DND-41 (cell line): ENCODE data around the gene ACER3.

Experiments
- ATAC-seq: fragments of 200-7000 bp; cut with Tn5 transposase; 3 replicates; pipeline ENCODE4 v1.9.1; 2021; ENCODE audit warnings: low read depth; ENCODE audit not compliant: insufficient read depth
- DNase-seq: peaks from one replicate; pipeline ENCODE4 v3.0.0-alpha.2; 2020
- H2AFZ ChIP-seq: 2 replicates; pipeline ENCODE4 v1.6.0; 2012; ENCODE audit warnings: low read depth, low read length
- H3K27ac ChIP-seq: 2 replicates; pipeline ENCODE4 v1.5.1; 2012; ENCODE audit warnings: low read length, inconsistent platforms
- H3K27me3 ChIP-seq: fragments of 200-600 bp; sonication (generic); 2 replicates; pipeline ENCODE4 v1.6.0; 2012; ENCODE audit warnings: low read length, mild to moderate bottlenecking, inconsistent platforms; ENCODE audit not compliant: insufficient read depth, poor library complexity
- H3K36me3 ChIP-seq: 2 replicates; pipeline ENCODE4 v1.5.1; 2012; ENCODE audit warnings: low read length, inconsistent platforms; ENCODE audit not compliant: insufficient read depth
- H3K4me1 ChIP-seq: 2 replicates; pipeline ENCODE4 v1.5.1; 2012; ENCODE audit warnings: mild to moderate bottlenecking, low read length; ENCODE audit not compliant: insufficient read depth
- H3K4me2 ChIP-seq: 2 replicates; pipeline ENCODE4 v1.6.0; 2012; ENCODE audit warnings: mild to moderate bottlenecking, moderate library complexity, low read length, inconsistent platforms; ENCODE audit not compliant: insufficient read depth
- H3K4me3 ChIP-seq, 2 experiments: fragments of 200-600 bp in 1 of 2; shearing (Covaris generic) in 1 of 2; 2 replicates each; pipeline ENCODE4 v1.5.1; 2012 to 2016; ENCODE audit warnings: inconsistent platforms in 2 of 2, low read length in 2 of 2, mild to moderate bottlenecking in 2 of 2, low read depth in 1 of 2, moderate library complexity in 1 of 2
- H3K79me2 ChIP-seq: 2 replicates; pipeline ENCODE4 v1.6.0; 2012; ENCODE audit warnings: low read length, inconsistent platforms; ENCODE audit not compliant: insufficient read depth
- H3K9ac ChIP-seq: 2 replicates; pipeline ENCODE4 v1.6.0; 2012; ENCODE audit warnings: low read depth, mild to moderate bottlenecking, inconsistent platforms, low read length, moderate library complexity
- H3K9me3 ChIP-seq: 2 replicates; pipeline ENCODE4 v1.5.1; 2012; ENCODE audit warnings: low read length, moderate library complexity, mild to moderate bottlenecking, inconsistent platforms; ENCODE audit not compliant: insufficient read depth, severe bottlenecking
- H4K20me1 ChIP-seq: 2 replicates; pipeline ENCODE4 v1.6.0; 2012; ENCODE audit warnings: low read length; ENCODE audit not compliant: insufficient read depth
- EZH2 ChIP-seq: IDR thresholded peaks from 3 replicates; pipeline ENCODE4 v1.6.1; 2012; ENCODE audit warnings: borderline replicate concordance, low read depth, mild to moderate bottlenecking, moderate library complexity, low read length, inconsistent platforms; ENCODE audit not compliant: severe bottlenecking
- TF ChIP-seq, protein P1 (sequence below): IDR thresholded peaks from 2 replicates; pipeline ENCODE4 v1.5.1; 2012; ENCODE audit warnings: borderline replicate concordance, low read length, moderate library complexity, mild to moderate bottlenecking; ENCODE audit not compliant: poor library complexity, severe bottlenecking; ENCODE audit errors: extremely low read depth

Gene ACER3

GRCh38 chr11:76987203-76987602, 126.5 kb downstream of the ACER3 start:
- TF ChIP-seq, protein P1, sequence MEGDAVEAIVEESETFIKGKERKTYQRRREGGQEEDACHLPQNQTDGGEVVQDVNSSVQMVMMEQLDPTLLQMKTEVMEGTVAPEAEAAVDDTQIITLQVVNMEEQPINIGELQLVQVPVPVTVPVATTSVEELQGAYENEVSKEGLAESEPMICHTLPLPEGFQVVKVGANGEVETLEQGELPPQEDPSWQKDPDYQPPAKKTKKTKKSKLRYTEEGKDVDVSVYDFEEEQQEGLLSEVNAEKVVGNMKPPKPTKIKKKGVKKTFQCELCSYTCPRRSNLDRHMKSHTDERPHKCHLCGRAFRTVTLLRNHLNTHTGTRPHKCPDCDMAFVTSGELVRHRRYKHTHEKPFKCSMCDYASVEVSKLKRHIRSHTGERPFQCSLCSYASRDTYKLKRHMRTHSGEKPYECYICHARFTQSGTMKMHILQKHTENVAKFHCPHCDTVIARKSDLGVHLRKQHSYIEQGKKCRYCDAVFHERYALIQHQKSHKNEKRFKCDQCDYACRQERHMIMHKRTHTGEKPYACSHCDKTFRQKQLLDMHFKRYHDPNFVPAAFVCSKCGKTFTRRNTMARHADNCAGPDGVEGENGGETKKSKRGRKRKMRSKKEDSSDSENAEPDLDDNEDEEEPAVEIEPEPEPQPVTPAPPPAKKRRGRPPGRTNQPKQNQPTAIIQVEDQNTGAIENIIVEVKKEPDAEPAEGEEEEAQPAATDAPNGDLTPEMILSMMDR = no peak
- no peak for TF ChIP-seq EZH2
- ATAC-seq (no peak), DNase-seq (no peak)
- H4K20me1 ChIP-seq = no peaks in the 10 kb centered on the region
- H3K9me3 ChIP-seq = no peaks in the 10 kb centered on the region
- H3K9ac ChIP-seq = no peak overlapping the region
- no peak overlapping the region for H3K27ac ChIP-seq
- no peaks in the 10 kb centered on the region for H3K79me2 ChIP-seq
- H3K27me3 ChIP-seq = no peaks in the 10 kb centered on the region
- H3K36me3 ChIP-seq = 0 out of 2 replicates have a peak, but pooled peaks cover 2% of the 10 kb centered on the region
- H2AFZ ChIP-seq = no peak overlapping the region
- no peaks in the 10 kb centered on the region for H3K4me1 ChIP-seq
- H3K4me2 ChIP-seq = no peak overlapping the region
- H3K4me3 ChIP-seq = no peak overlapping the region

- no peaks in the 10 kb centered on the region for H3K79me2 ChIP-seq
- no peak overlapping the region for H2AFZ ChIP-seq
- H3K27ac ChIP-seq = no peak overlapping the region
- DNase-seq (no peak), ATAC-seq (no peak)
- no peak overlapping the region for H3K4me3 ChIP-seq
- H3K4me1 ChIP-seq = no peaks in the 10 kb centered on the region
- H3K27me3 ChIP-seq = no peaks in the 10 kb centered on the region
- no peak overlapping the region for H3K4me2 ChIP-seq
- H3K9ac ChIP-seq = no peak overlapping the region
- no peaks in the 10 kb centered on the region for H4K20me1 ChIP-seq
- 0 out of 2 replicates have a peak, but pooled peaks cover 2% of the 10 kb centered on the region for H3K36me3 ChIP-seq
- H3K9me3 ChIP-seq = no peaks in the 10 kb centered on the region
- TF ChIP-seq, protein P1 = no peak
- no peak for TF ChIP-seq EZH2
These were observed 129.9 kb downstream of the ACER3 start for GRCh38 chr11:76990628-76991027.

DNA sequence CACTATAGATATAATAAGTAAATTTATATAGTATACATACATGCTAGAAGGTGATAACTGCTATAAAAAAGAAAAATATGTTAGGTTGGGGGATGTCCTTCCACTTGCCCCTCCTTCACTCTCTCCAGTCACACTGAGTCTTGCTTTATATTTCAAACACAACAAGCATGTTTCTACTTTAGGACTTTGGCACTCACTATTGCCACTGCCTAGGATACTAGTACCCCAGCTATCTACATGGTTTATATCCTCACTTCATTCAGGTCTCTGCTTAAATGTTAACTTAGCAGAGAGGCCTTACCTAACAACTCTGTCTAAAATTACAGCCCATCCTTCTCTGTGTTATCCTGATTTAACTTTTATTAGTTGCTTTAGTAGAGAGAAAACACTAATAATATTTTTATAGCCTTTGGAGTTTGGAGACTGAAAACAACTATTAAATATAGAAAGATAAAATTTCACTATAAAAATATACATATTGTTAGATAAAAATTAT, 134.4 kb downstream of the ACER3 start:
- H3K27me3 ChIP-seq = no peaks in the 10 kb centered on the region
- TF ChIP-seq, protein P1 = no peak
- no peak for TF ChIP-seq EZH2
- H3K4me3 ChIP-seq = no peak overlapping the region
- H4K20me1 ChIP-seq = no peaks in the 10 kb centered on the region
- ATAC-seq = no peak
- no peak overlapping the region for H3K4me2 ChIP-seq
- H3K79me2 ChIP-seq = no peaks in the 10 kb centered on the region
- H3K27ac ChIP-seq = no peak overlapping the region
- no peak for DNase-seq
- H3K9ac ChIP-seq = no peak overlapping the region
- 0 out of 2 replicates have a peak, but pooled peaks cover 5% of the 10 kb centered on the region for H3K4me1 ChIP-seq
- no peaks in the 10 kb centered on the region for H3K36me3 ChIP-seq
- no peak overlapping the region for H2AFZ ChIP-seq
- no peaks in the 10 kb centered on the region for H3K9me3 ChIP-seq

- no peak overlapping the region for H3K9ac ChIP-seq
- no peak overlapping the region for H3K4me2 ChIP-seq
- no peak overlapping the region for H3K4me3 ChIP-seq
- H3K36me3 ChIP-seq = no peaks in the 10 kb centered on the region
- DNase-seq (peak; percentile 38), ATAC-seq (peak; percentile 99)
- no peaks in the 10 kb centered on the region for H3K27me3 ChIP-seq
- 0 out of 2 replicates have a peak, but pooled peaks cover 5% of the 10 kb centered on the region for H3K4me1 ChIP-seq
- no peak overlapping the region for H2AFZ ChIP-seq
- no peaks in the 10 kb centered on the region for H3K79me2 ChIP-seq
- H3K9me3 ChIP-seq = no peaks in the 10 kb centered on the region
- no peak overlapping the region for H3K27ac ChIP-seq
- H4K20me1 ChIP-seq = no peaks in the 10 kb centered on the region
- TF ChIP-seq, protein P1 = no peak
- TF ChIP-seq EZH2 = no peak
These were observed 136.8 kb downstream of the ACER3 start for GRCh38 chr11:76997512-76997911.
